K562 (cell line): Measurements from ENCODE around the gene REG3A. TPM values are rescaled to one million over a fixed set of nuclear protein-coding genes. Genes with fewer than 3 reads are reported as not detected.

Source experiments
- ATAC-seq: fragments of 200-7000 bp; cut with Tn5 transposase; 3 replicates; pipeline ENCODE4 v1.9.1; 2020; ENCODE audit warnings: moderate library complexity
- BruUV-seq: library from RNA; stranded (reverse); fragments of 400-500 nt; replicated peaks from 2 replicates; lab custom pipeline; 2021; lab: Mats Ljungman, UMichigan
- CTCF ChIA-PET: fragments of 300-600 bp; formaldehyde crosslinking; extraction: SDS; loops from one replicate; lab custom pipeline; 2021; ENCODE audit warnings: low intra/inter-chr PET ratio; lab: Yijun Ruan, JAX
- POLR2A ChIA-PET: fragments of 300-600, 350-650 bp; sonication (Branson Sonifier 250); formaldehyde crosslinking; extraction: SDS; loops from one replicate; lab custom pipeline; 2021; ENCODE audit warnings: antibody characterized with exemption, inconsistent platforms; lab: Yijun Ruan, JAX
- DNase-seq, 4 experiments: peaks; one replicate each; pipeline versions ENCODE4 v3.0.0 to v3.0.0-alpha.2; 2011 to 2018; ENCODE audit warnings: low spot score in 3 of 4, mixed read lengths in 3 of 4; ENCODE audit errors: extremely low read depth in 1 of 4
- FAIRE-seq: peaks from 2 replicates; lab custom pipeline; 2011; peaks lifted over from hg19 to GRCh38; lab: Jason Lieb, UNC
- H2AFZ ChIP-seq: 2 replicates; pipeline ENCODE4 v1.6.0; 2011; ENCODE audit warnings: low read depth, low read length, control low read depth, inconsistent platforms
- H3K27ac ChIP-seq: fragments of 200-600 bp; 3 replicates; pipeline ENCODE4 v1.8.0; 2011; ENCODE audit warnings: low read depth, mild to moderate bottlenecking, control low read depth, inconsistent platforms, low read length, moderate library complexity, mixed read lengths; ENCODE audit errors: extremely low read depth
- H3K27me3 ChIP-seq, 2 experiments: fragments of 300-600 bp in 1 of 2; 2 replicates in 1 of 2; 3 replicates in 1 of 2; pipeline versions ENCODE4 v1.6.0 to v1.8.0; 2011; ENCODE audit warnings: inconsistent platforms in 2 of 2, low read length in 2 of 2, mild to moderate bottlenecking in 1 of 2, mixed read lengths in 1 of 2, moderate library complexity in 1 of 2; ENCODE audit not compliant: control insufficient read depth in 2 of 2, insufficient read depth in 2 of 2
- H3K36me3 ChIP-seq: fragments of 300-600 bp; 3 replicates; pipeline ENCODE4 v1.8.0; 2011; ENCODE audit warnings: mild to moderate bottlenecking, low read length, inconsistent platforms; ENCODE audit not compliant: control insufficient read depth, insufficient read depth
- H3K4me1 ChIP-seq, 2 experiments: fragments of 200-600 bp in 1 of 2; replicated peaks in 1 of 2; 2 replicates in 1 of 2; 3 replicates in 1 of 2; pipeline versions ENCODE4 v1.5.1 to v1.8.0; 2011; ENCODE audit warnings: inconsistent platforms in 2 of 2, low read length in 2 of 2, mild to moderate bottlenecking in 1 of 2, mixed read lengths in 1 of 2, moderate library complexity in 1 of 2; ENCODE audit not compliant: control insufficient read depth in 2 of 2, insufficient read depth in 2 of 2
- H3K4me2 ChIP-seq: 2 replicates; pipeline ENCODE4 v1.6.1; 2011; ENCODE audit warnings: low read length, control low read depth, inconsistent platforms, mixed read lengths; ENCODE audit not compliant: insufficient read depth
- H3K4me3 ChIP-seq: fragments of 200-600 bp; sonication (generic), shearing (Covaris generic); 2 replicates; pipeline ENCODE4 v1.5.1; 2016; ENCODE audit warnings: control low read depth, inconsistent platforms
- H3K79me2 ChIP-seq: fragments of 200-600 bp; 3 replicates; pipeline ENCODE4 v1.8.0; 2011; ENCODE audit warnings: low read length, inconsistent platforms; ENCODE audit not compliant: control insufficient read depth, insufficient read depth
- H3K9ac ChIP-seq, 2 experiments: 2 replicates each; pipeline versions ENCODE4 v1.6.0 to v1.6.1; 2011; ENCODE audit warnings: low read depth in 2 of 2, low read length in 2 of 2, control low read depth in 1 of 2, inconsistent platforms in 1 of 2, mild to moderate bottlenecking in 1 of 2, mixed read lengths in 1 of 2; ENCODE audit not compliant: insufficient read depth in 1 of 2
- H3K9me1 ChIP-seq: one replicate; pipeline ENCODE4 v1.6.0; 2011; ENCODE audit warnings: inconsistent platforms, mild to moderate bottlenecking, low read length, moderate library complexity; ENCODE audit not compliant: control insufficient read depth, insufficient read depth
- H3K9me3 ChIP-seq: replicated peaks from 2 replicates; pipeline ENCODE4 v1.5.1; 2011; ENCODE audit warnings: low read depth, low read length, inconsistent platforms; ENCODE audit not compliant: control insufficient read depth, insufficient read depth
- H4K20me1 ChIP-seq: replicated peaks from 2 replicates; pipeline ENCODE4 v1.6.1; 2011; ENCODE audit warnings: low read length, inconsistent platforms, mixed read lengths; ENCODE audit not compliant: control insufficient read depth, insufficient read depth
- ARID2 ChIP-seq: fragments of 450-650 bp; IDR thresholded peaks from 2 replicates; pipeline ENCODE4 v1.6.1; 2017; ENCODE audit warnings: antibody characterized with exemption, mild to moderate bottlenecking
- CSDE1 ChIP-seq, 2 experiments: fragments of 450-650 bp; IDR thresholded peaks; 2 replicates each; pipeline ENCODE4 v1.6.1; 2016; ENCODE audit warnings: mild to moderate bottlenecking in 1 of 2
- FOXK1 ChIP-seq: sonication (generic); formaldehyde crosslinking; IDR thresholded peaks from 2 replicates; pipeline ENCODE4 v1.8.0; 2022; ENCODE audit warnings: missing genetic modification reagents, mild to moderate bottlenecking, borderline replicate concordance
- PHF8 ChIP-seq: fragments of 200-600 bp; sonication (generic); IDR thresholded peaks from 2 replicates; pipeline ENCODE4 v1.6.1; 2012; ENCODE audit warnings: mixed run types, mild to moderate bottlenecking, inconsistent platforms, low read length, moderate library complexity, borderline replicate concordance
- TAL1 ChIP-seq: fragments of 450-650 bp; IDR thresholded peaks from 2 replicates; pipeline ENCODE4 v1.6.1; 2016; ENCODE audit warnings: mild to moderate bottlenecking
- THRAP3 ChIP-seq: fragments of 450-650 bp; IDR thresholded peaks from 2 replicates; pipeline ENCODE4 v1.6.1; 2016; ENCODE audit warnings: mild to moderate bottlenecking, inconsistent platforms, borderline replicate concordance
- WGBS: fragments of 100-300 bp; shearing (Covaris generic); methylation state at CpG from one replicate; pipeline ENCODE4 v1.1.6; 2016; ENCODE audit warnings: low coverage, mixed read lengths; ENCODE audit not compliant: insufficient coverage; ENCODE audit errors: missing lambda C conversion rate; 5-methylcytosine and 5-hydroxymethylcytosine counted together
- in situ Hi-C: fragments of 300-500 bp; cut with MboI; formaldehyde crosslinking; loops from 4 replicates; pipeline ENCODE4 v1.15.0; 2018; ENCODE audit warnings: inconsistent platforms, mixed read lengths
- intact Hi-C: fragments of 100-400 bp; cut with micrococcal nuclease; formaldehyde crosslinking; loops from 2 replicates; pipeline ENCODE4 v1.14.2; 2022
- polyA plus RNA-seq, 8 experiments: library from polyadenylated mRNA; depleted of rRNA in 4 of 8; stranded (reverse) in 5 of 8; unstranded in 3 of 8; fragments of >200 nt; fragmentation: Nextera tagmentation in 2 of 8; fragmentation: Illumina TruSeq in 1 of 8; extraction: Ambion mirVana in 2 of 8; extraction: Trizol in 1 of 8; gene quantifications; 2 replicates each; pipeline versions ENCODE4 v1.2.1 to v1.2.3, GENCODE V29; 2011 to 2014; ENCODE audit warnings: inconsistent platforms in 1 of 8, missing spikeins in 1 of 8
- total RNA-seq, 7 experiments: library from RNA; depleted of rRNA in 6 of 7; stranded (reverse); fragments of >200 nt in 6 of 7; fragmentation: Illumina TruSeq in 2 of 7; extraction: Trizol in 2 of 7; gene quantifications; 2 replicates each; pipeline versions ENCODE4 v1.2.1 to v1.2.3, GENCODE V29; 2011 to 2021; ENCODE audit warnings: low replicate concordance in 1 of 7
- TF ChIP-seq, protein P1 (sequence below): fragments of 450-650 bp; IDR thresholded peaks from 2 replicates; pipeline ENCODE4 v1.6.1; 2018; ENCODE audit not compliant: partially characterized antibody
- TF ChIP-seq, protein P2 (sequence below): fragments of 450-650 bp; IDR thresholded peaks from one replicate; pipeline ENCODE4 v1.6.1; 2018; ENCODE audit warnings: mild to moderate bottlenecking, moderate library complexity; ENCODE audit not compliant: partially characterized antibody

REG3A gene
- total and polyA plus RNA-seq, 9 of the 15 experiments (the other 6 are each of a cell fraction or from before 2014, with no cell fraction given), result not detected

- TF ChIP-seq, protein P1, sequence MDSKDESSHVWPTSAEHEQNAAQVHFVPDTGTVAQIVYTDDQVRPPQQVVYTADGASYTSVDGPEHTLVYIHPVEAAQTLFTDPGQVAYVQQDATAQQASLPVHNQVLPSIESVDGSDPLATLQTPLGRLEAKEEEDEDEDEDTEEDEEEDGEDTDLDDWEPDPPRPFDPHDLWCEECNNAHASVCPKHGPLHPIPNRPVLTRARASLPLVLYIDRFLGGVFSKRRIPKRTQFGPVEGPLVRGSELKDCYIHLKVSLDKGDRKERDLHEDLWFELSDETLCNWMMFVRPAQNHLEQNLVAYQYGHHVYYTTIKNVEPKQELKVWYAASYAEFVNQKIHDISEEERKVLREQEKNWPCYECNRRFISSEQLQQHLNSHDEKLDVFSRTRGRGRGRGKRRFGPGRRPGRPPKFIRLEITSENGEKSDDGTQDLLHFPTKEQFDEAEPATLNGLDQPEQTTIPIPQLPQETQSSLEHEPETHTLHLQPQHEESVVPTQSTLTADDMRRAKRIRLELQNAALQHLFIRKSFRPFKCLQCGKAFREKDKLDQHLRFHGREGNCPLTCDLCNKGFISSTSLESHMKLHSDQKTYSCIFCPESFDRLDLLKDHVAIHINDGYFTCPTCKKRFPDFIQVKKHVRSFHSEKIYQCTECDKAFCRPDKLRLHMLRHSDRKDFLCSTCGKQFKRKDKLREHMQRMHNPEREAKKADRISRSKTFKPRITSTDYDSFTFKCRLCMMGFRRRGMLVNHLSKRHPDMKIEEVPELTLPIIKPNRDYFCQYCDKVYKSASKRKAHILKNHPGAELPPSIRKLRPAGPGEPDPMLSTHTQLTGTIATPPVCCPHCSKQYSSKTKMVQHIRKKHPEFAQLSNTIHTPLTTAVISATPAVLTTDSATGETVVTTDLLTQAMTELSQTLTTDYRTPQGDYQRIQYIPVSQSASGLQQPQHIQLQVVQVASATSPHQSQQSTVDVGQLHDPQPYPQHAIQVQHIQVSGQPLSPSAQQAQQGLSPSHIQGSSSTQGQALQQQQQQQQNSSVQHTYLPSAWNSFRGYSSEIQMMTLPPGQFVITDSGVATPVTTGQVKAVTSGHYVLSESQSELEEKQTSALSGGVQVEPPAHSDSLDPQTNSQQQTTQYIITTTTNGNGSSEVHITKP, result no peak
- no peak for TF ChIP-seq FOXK1 (CRISPR knock-in tag)
- TF ChIP-seq CSDE1 (IDR thresholded peaks at IDR 0.05), result no peak
- no peak for TF ChIP-seq ARID2
- TF ChIP-seq PHF8, result no peak
- no peak for TF ChIP-seq THRAP3
Observed at GRCh38 chr2:79162132-79162531, 2.6 kb upstream of the REG3A start (continued).

DNA sequence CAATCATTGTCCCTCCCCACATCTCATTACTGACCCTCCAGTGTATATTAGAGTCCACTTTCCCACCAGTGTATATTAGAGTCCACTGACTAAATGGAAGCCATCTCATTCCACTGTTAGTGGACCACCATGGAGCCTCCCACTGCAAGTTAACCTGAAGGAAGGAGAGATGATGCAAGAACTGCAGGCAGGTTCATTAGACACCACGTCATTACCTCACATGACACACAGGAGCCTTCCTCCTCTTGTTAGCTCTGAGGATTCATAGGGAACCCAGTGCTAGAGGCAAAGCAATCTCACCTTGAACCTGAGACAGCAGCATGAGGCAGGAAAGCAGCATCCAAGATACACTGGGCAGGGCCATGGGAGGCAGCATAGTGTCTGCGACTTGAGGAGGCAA is 523 bp downstream of the REG3A start:
- no peaks in the 10 kb centered on the region for H3K27me3 ChIP-seq
- ChIA-PET CTCF (no interaction called here), POLR2A (no interaction called here)
- H3K27ac ChIP-seq, result no peak overlapping the region
- no peak overlapping the region for H3K4me2 ChIP-seq
- H3K9me3 ChIP-seq, result no peaks in the 10 kb centered on the region
- no peak for FAIRE-seq
- intact Hi-C loops, result no loop called here
- no peak for ATAC-seq
- no peak overlapping the region for H3K9ac ChIP-seq
- H3K36me3 ChIP-seq, result no peaks in the 10 kb centered on the region
- no TSS peak for BruUV-seq
- TF ChIP-seq, protein P2, sequence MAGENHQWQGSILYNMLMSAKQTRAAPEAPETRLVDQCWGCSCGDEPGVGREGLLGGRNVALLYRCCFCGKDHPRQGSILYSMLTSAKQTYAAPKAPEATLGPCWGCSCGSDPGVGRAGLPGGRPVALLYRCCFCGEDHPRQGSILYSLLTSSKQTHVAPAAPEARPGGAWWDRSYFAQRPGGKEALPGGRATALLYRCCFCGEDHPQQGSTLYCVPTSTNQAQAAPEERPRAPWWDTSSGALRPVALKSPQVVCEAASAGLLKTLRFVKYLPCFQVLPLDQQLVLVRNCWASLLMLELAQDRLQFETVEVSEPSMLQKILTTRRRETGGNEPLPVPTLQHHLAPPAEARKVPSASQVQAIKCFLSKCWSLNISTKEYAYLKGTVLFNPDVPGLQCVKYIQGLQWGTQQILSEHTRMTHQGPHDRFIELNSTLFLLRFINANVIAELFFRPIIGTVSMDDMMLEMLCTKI, result no peak
- TF ChIP-seq TAL1, result no peak
- H3K4me1 ChIP-seq, result no peaks in the 10 kb centered on the region
- no peaks in the 10 kb centered on the region for H3K79me2 ChIP-seq
- 0% methylated on average over 2 of the region's 2 CpGs for WGBS
- DNase-seq, result no peak
- no peaks in the 10 kb centered on the region for H4K20me1 ChIP-seq
- in situ Hi-C loops, result no loop called here
- H2AFZ ChIP-seq, result no peak overlapping the region
- no peaks in the 10 kb centered on the region for H3K9me1 ChIP-seq
- H3K4me3 ChIP-seq, result no peak overlapping the region
